HG03571 (cell line): ENCODE data around the gene ABRAXAS1.

ENCODE experiments used
- ATAC-seq: cut with Tn5 transposase; IDR thresholded peaks from one replicate; pipeline ENCODE4 v1.9.1; 2021; ENCODE audit not compliant: unreplicated experiment

Gene ABRAXAS1

DNA sequence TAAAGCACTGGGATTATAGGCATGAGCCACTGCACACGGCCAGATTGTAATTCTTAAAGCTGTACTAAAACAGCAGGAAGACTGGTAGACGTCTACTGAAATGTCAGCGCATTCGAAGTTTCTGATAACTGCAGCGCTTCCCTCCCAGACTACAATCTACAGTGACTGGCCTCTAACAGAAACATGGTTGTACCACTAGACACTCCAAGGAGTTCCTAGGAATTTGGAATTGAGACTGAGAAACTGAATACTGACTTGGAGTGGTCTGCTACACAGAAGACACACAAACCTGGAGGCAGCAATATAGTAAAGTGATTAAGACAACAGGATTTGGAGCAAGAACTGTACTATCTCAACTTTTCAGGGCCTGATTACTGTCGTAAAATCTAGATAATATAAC lies 30.2 kb downstream of the ABRAXAS1 start:
- ATAC-seq: no peak

DNA sequence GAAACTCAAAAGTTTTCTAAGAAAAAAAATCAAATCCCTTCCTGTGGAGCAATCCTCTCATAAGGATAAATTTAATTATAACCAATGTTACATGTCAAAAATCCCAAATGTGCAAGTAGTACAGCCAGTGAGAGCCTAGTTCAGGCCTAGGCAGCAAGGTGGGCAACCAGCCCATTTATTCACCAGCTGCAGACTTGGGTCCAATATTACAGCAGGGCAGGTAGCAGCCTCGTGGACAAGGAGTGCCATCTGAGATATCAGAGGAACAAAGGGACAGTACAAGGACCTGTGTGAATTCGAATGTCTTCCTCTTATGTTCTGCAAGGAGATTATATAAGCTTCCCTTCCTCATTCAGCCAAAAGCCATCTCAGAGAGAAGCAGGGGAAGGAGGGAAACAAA lies 35.9 kb downstream of the ABRAXAS1 start:
- no peak for ATAC-seq

DNA sequence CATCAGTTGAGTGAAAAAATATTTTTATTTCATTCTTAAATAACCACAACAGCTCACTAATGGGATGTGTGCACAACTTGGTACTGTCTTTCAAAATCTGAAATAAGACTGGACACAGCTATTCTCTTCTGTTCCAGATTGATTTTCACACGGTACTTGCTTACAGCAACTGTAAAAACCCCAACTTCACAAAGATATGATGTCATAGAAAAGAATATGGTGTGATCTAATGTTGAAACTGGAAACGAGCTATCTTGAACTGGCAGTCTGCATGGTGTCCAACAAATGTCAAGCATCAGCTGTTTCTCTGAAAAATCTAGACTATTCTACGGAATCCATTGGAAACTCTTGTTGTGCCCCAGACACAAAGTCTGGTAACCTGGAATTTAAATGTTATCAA lies 44.0 kb downstream of the ABRAXAS1 start:
- no peak for ATAC-seq

DNA sequence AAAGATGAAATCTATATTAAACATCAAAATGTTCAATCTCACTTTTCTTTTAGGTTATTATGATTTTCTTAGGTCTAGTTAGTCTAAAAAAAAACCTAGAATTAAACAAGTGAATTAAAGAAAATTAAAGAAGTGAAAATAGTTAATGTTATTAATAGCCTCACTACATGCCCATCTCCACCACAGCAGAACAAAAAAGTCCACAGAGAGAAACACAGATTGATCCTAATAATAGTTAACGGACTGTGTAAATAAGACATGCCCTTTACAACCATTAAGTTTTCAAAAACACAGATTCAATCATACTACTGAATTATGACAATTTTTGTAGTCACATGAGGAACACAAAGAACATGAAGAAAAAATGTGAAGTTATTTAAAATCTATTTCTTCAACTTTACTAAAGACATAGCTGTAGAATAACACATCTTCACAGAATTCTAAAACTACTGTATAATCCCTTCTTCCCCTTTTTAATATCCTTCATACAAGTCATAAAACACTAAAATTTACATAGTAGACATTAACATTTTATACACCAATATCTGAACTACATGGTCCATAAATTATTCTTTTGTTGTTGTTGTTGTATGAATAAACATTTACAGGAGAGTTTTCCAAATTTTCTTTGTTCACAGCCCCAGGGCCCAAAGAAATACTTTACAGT lies 44.6 kb downstream of the ABRAXAS1 start:
- no peak for ATAC-seq

DNA sequence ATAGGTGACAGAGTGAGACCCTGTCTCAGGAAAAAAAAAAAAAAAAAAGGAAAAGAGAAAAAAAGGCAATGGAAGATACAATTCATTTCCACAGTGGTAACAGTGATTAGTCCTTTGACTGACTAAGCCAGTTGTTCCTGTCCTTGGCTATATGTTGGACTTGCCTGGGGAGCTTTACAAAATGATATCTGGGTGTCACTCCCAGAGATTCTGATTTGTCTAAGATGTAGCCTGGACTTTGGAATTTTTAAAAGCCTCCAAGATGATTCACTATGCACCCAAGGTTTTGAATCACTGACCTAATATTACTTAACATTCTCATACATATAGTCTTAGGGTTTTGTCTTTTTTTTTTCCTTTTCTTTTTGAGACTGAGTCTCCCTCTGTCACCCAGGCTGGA lies 46.2 kb downstream of the ABRAXAS1 start:
- no peak for ATAC-seq

DNA sequence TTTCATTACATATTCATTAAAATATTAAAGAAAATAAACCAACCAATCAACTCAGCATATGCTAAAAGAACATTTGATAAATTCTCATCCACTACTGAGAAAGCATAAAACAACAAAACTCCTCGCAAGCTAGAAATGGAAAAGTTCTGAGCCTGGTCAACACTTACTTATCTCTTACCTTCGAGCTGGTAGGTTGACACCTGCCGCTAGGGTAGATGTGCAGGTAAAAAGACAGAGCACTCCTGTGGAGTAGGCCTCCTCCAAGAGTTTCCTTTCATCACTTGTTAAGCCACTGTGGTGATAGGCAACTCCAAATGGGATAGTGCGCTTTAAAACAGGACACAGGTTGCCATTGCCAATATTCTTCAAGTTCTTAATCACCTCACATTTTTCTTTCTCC lies 48.2 kb downstream of the ABRAXAS1 start:
- no peak for ATAC-seq

DNA sequence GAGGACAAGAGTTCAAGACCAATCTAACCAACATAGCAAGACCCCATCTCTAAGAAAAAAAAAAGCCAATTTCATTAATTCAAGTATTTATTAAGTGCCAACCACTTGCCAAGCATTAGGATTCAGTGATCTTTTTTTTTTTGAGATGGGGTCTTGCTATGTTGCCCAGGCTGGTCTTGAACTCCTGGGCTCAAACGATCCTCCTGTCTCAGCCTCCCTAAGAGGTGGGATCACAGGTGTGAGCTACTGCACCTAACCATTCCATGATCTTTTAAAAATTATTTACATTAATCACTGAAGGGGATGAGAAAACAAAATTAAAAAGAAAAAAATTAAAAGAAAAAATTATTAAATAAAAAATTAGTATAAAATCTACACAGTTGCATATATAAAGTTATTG lies 53.7 kb downstream of the ABRAXAS1 start:
- ATAC-seq: no peak

DNA sequence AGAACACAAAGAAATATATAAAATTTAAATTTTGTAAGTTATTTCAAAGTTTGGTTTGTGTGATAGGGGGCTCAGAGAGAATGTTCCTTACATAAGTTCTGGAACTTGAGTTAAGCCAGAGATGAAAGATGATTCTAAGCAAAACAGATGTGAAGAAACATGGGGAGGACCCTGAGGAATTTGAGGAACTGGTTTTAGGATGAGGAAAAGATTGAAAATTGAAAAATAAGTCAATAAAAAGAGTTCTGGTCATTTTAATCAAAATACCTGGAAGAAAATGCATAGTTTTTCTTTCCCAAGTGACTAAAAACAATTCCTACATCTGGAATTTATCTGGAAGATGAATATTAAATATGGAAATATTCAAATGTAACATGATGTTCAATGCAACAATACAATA lies 66.7 kb downstream of the ABRAXAS1 start:
- ATAC-seq: no peak

DNA sequence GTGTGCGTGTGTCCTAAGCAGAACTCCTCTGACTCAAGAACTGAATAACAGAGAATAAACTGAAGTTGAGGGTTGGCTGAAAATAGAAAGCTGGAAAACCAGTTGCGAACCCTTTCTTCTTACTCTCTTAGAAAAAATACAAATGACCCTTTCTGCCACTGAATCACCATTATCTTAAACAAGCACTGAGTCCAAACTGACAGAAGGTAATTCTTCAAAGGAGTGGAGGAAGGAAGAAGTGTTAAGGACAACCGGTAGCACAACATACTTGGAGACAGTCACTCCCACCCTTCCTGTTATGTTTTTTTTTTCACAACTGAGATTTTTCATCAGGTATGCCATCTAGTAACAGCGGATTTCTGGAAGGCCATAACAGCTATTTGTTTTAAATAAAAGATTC lies 67.3 kb downstream of the ABRAXAS1 start:
- no peak for ATAC-seq

DNA sequence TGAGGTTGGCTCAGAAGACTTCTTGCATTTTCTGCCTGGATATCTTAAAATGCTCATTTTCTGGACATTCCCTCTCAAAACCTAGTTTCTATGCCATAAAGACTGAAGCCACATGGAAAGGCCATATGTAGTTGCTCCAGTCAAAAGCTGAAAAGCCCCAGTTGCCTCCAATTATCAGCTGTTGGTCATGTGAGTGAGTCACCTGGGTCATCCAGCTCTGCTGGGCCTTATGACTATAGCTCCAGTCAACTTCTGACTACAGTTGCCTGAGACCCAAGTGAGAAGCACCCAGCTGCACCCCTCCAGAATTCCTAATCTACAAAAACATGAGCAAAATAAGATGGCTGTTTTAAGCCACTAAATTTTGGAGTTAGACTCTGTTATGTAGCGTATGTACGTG lies 71.2 kb downstream of the ABRAXAS1 start:
- ATAC-seq: no peak
